HG02840 (cell line): ENCODE measurements around the gene EXOC6B.

Source experiments
- ATAC-seq: cut with Tn5 transposase; IDR thresholded peaks from one replicate; pipeline ENCODE4 v1.9.1; 2021; ENCODE audit warnings: mild to moderate bottlenecking, moderate library complexity, moderate number of reproducible peaks; ENCODE audit not compliant: unreplicated experiment, low FRiP score

The EXOC6B gene

DNA sequence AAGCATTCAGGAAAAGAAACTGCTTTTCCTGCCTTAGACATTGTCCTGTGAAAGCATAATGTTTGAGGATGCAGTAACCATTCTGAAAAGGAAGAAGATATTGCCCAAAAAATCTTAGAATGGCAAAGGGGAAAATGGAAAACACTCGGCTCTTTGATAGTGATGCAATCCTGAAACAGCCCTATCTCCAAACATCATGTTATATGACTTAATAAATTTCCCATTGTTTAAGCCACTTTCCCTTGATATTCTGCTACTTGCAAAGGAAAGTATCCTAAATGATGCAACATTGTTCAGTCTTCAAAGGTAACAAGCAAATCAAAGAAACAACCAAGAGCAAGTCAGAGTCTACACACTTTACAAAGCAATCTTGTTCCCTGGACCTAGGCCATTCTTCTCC lies 78.5 kb downstream of the EXOC6B start:
- no peak for ATAC-seq

DNA sequence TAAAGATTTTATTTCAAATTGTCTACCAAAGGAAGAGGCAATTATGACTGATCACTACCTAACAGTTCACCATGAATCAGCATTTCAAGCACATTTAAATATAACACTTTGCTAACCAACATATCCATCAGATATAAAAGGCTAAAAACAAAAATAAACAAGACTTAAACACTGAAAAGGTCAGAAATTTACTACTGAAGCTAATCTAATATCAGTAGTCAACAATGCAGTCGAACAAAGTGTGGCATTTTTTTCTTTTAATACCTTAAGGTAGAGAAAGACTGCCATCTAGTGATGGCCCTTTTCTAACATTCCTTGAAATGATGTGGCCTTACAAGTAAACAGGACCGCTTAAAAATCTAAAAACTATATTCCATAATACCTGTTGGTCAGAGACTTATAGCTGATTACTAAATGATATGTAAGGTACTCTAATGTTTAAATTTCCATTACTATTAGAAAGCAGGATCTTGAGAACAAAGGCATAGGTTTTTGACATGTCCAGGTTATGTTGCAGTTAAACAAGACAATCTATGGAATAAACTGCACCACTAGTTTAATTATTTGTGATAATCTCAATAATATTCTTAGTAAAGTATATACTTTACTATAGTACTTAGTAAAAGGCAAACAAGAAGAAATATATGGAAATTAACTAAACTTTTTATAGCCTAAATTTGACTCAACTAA lies 80.0 kb downstream of the EXOC6B start:
- no peak for ATAC-seq

DNA sequence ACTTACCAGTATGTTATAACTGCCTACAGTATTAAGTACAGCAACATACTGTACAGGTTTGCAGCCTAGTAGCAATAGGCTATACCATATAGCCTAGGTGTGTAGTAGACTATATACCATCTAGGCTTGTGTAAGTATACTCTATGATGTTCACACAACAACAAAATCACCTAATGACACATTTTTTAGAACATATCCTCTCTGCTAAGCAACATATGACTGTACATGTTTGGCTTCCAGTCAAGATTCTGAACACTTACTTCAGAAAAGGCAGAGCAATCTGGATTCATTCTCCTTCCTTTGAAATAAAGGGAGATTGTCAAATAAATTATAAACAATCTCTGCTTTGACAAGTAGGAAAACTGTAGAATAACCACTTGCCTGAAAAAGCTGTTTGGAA lies 81.8 kb downstream of the EXOC6B start:
- ATAC-seq, result no peak

DNA sequence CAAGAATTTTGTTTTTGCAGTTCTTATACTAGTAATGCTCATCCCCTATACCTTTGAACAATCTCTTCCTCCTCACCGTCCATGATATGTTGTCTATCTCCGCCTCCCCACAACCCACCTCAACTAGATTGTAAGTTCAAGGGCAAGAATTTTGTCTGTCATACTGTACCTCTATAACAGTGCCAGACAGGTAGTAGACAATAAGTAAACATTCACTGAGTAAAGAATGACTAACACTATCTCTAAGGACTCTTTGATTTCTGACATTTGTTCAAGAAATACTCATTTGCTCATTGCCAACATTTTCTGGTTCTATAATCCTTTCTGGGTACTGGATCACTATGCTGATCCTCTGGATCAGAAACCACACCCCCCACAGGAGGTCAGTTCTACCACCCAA lies 82.4 kb downstream of the EXOC6B start:
- no peak for ATAC-seq

DNA sequence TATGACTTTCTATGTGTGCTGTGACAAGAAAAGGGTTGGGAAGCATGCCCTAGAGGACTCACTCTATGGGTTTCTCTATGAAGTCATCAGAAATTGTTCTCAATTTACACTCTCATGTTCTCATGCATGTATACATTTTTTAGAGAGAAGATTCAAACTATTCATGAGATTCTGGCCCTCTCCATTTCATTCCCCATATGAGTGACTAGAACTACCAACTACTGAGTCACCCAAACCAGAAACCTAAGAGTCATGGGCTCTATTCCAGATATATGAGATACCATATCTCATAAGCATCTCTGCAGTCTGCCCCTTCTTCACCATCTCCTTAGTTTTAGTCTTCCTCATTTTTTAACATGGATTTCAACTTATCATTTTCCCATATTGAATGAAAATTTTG lies 87.7 kb downstream of the EXOC6B start:
- no peak for ATAC-seq

DNA sequence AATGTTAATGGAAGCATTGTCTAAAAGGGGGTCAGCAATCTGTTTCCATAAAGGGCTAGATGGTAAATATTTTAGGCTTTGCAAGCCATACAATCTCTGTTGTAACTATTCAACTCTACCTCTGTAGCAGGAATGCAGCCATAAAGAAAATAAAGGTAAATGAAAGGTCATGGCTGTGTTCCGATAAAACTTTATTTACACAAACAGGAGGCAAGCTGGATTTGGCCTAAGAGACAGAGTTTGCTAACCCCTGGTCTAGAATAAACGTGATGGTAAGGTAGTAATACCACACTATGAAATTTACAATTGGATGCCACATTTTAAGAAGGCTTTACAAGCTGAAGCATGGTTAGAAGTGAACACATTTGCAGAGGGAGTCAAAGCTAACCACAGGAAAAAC lies 91.4 kb downstream of the EXOC6B start:
- ATAC-seq, result no peak

DNA sequence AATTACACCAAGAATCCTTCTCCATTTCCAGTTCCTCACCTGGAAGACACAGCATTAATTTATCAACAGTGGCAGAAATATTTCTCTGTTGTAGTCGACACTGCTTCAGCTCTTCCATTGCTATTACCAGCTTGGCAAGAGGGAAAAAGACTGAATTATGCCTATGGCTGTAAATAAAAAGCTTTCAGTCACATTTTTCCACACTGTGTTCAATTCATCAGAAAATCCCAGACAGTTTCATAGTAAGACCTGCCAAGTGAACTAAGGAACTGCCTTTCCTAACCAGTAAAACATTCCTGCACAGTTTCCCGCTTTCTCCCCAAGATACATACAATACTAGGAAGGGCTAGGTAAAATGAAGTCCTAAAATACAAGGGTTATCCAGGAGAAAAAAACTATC lies 94.7 kb downstream of the EXOC6B start:
- no peak for ATAC-seq

DNA sequence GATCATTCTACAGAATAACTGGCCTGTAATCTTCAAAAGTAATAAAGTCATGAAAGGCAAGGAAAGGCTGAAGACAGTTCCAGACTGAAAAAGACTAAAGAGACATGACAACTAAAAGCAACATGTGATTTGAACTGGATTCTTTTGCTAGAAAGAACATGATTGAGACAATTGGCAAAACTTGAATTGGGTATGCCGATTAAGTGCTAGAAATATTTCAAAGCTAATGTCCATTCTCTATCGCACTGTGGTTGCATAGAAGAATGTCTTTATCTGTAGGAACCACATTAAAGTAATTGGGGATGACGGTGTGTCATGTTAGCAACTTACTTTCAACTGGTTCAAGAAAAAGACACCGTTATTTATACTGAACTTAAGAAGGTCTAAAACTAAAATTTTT lies 98.5 kb downstream of the EXOC6B start:
- ATAC-seq, result no peak

DNA sequence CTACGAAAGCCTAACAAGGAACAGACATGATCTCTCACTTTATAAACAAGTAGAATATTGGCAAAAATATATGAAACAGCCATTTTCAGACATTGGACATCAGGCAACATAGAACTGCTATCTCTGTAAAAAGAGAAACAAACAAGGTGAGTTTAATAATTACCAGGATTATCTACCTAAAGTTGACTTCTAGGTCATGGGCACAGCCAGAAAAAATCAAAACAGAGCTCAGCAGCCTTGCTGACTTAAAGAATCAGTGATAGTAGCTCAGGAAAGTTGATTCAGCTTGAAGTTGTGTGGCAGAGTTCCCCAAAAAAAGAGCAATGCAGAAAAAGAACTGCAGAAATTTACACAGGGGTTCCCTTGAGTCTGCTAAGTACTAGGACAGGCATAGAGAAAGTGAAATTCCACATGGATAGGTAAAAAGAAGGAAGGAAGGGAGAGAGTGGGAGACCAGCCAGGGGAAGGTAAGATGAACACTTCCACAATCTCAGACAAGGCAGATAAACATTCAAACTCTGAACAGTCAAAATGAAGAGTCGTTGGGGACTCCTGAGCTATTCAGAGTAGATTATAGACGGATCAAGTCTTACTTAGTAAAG lies 102.0 kb downstream of the EXOC6B start:
- no peak for ATAC-seq

DNA sequence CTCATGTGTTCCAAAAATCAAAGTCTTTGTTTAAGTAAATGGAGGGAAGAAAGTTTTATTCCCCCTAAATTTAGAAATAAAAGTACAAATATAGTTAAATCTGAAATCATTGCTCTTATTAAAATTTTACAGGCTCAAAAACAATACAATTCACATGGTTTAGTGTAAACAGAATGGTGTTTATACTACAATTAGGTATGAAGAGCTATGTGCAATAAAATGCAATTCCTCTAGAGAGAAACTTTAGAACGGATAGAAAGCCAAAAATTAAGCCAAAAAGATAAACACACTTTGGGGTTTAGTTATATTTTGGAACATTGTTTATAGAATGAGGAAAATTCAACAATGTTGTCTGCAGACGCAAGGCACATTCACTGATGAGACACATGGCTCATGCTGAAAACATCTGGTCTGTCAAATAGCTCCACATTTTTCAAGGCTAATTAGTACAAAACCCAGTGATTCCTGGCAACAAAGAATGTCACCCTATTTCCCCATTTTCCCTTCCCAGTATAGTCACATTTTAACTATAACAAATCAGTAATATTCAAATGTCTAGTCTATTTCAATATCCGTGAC lies 103.3 kb downstream of the EXOC6B start:
- no peak for ATAC-seq

DNA sequence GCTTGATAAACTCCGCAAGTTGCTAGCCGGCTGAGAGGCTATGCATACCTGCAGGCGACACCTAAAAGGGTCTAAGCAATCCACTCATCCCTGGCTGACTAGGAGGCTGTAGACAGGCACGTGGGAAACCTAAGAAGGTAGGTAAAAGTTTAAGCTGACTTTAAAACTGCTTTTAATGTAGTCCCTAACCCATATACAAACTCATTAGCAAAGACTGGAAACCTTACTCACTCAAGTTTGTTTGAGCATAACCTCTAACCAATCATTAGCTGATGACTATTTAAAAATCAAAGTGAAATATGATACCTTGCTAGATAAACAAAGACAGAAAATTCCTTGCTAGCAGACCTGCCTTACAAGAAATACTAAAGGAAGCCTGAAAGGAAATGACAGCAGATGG lies 106.4 kb downstream of the EXOC6B start:
- no peak for ATAC-seq

DNA sequence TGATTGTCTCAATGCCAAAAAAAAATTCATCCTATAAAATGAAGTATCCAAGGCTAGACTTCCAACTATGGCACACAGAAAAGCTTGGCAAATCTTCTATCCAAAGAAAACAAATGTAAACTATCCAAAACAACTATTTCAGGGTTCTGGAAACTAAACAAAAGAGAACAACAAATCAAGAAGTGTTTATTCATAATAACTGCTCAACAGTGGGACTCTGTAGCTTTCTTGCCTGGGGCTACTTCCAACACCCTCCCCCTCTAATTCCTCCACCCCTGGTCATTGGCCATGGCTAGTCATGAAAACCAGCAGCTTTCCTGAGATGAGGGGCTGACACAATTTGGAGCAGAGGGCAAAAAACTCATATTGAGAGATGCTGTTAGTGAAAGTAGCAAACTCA lies 107.0 kb downstream of the EXOC6B start:
- no peak for ATAC-seq

DNA sequence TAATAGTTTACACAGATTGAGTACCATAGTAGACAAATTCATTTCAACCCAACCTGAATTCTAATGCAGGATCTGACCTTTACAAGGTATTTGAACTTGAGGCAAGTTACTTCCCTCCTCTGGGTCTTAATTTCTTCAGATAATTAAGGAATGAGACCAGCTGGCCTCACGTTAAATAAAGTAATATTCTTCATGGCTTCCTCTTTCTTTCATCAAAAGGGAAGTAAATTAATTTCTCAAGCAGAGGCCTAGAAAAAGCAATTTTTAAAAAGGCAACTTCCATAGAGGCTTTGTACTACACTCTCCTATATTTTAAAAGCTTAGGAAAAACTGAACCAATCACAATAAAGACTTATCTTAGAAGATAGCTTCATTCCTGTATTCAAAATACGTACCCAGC lies 109.2 kb downstream of the EXOC6B start:
- no peak for ATAC-seq

DNA sequence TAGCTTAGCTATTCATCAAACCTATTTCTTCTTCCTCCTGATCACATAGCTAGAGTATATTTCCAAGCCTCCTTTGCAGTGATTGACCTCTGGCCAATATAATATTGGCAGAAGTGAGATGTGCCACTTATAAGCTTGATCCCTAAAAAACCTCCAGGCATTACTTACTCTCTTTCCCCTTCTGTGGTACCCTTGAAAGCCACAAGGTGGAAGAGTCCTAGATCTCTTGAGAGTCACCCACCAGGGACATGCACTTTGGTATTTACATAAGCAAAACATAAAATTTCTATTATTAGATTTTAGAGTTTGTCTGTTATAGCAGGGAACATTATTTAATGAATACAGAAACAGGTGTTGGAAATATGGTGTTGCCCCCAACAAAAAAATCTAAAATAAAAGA lies 112.0 kb downstream of the EXOC6B start:
- ATAC-seq, result no peak

DNA sequence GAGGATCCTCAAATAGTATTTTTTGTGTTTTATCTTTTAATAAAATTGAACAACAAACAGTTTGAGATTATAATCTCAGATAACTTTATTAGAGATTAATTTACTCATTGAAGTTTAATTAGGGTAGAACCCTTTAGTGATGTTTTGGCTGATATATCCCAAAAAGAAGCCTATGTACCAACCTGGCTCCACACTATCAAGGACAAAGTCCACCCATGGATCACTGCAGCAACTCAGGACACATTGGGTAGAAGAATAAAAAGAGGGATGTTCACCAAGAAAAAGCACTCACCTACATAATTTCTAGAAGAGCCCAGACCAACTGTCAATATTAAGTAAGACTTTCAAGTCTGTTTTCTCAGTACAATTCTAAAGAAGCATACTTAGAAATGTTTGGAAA lies 112.9 kb downstream of the EXOC6B start:
- ATAC-seq, result no peak

DNA sequence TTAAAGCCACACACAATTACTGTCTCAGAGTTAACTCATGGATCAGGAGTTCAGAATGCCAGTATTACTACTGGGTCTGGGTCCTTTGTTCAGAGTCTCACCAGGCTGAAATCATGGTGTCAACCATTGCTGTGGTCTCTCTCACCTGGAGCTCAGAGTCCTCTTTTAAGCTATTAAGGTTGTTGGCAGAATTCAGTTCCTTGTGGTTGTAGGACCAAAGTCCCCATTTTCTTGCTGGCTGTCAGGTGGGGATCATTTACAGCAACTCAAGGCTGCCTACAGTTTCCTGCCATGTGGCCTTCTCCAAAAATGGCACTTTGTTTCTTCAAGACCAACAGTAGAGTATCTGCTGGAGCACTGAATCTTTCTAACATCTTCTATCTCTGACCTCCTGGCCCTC lies 113.5 kb downstream of the EXOC6B start:
- ATAC-seq, result no peak

DNA sequence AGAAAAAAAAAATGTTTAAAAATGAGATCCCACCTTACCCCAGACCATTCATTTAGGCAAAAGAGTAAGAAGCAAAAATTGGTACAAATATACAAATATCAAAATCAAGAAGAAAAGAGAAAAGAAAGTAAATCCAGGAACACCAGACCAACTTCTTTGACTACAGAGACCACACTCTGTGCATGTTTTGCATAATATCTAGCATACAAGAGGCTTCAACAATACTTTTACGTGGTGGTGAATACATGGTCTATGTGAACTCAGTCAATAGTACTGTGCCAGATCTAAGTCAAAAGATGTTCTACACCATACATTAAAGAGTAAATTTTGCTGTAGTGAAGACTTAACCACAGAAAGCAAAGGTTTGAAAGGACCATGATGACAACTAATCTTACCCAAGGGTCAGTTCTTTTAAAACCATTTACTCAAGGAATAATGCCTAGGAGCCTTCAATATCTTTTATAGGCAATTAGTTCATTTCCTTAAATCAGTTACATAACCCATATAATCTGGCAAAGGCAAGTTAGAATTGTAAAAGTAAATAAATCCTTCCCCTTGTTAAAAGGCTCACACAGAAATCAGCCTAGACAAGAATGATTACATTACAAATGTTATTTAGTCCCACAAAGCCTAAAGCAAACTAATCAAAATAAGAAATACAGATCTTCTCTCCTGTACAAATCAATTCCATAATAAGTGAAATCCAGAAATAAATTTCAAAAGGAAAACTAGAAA lies 115.2 kb downstream of the EXOC6B start:
- no peak for ATAC-seq

DNA sequence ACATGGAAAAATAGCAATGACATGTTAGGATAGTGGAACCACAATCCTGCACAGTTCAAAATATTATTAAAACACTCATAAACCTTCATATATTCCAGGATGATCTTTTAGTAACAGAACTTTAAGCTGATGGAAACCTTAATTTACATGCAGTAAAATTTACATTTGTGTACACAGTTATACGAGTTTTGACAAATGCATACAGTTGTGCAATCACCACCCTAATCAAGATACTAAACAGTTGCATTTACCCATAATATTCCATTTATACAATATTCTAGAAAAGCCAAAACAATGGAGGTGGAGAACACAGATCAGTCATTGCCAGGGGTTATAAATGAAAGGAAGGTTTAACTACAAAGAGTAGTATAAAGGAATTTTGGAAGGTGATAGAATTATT lies 117.6 kb downstream of the EXOC6B start:
- ATAC-seq, result no peak

DNA sequence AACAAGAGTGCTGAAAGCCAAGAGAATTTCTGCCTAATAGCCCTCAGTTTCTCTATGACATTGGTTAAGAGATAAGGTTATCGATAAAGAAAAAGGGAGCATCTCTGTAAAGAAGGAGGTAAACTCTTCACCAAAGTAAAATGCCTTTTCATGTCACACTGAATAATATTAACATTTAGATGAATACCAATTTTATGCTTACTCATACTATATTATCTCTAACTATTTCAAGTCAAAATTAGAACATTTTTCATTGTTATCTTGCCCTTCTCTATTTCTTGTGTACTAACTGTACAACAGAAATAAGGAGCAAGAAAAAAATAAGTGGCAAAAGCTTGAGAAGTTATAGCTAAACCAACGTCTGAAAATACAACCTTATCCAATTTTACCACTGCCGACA lies 127.5 kb downstream of the EXOC6B start:
- no peak for ATAC-seq

DNA sequence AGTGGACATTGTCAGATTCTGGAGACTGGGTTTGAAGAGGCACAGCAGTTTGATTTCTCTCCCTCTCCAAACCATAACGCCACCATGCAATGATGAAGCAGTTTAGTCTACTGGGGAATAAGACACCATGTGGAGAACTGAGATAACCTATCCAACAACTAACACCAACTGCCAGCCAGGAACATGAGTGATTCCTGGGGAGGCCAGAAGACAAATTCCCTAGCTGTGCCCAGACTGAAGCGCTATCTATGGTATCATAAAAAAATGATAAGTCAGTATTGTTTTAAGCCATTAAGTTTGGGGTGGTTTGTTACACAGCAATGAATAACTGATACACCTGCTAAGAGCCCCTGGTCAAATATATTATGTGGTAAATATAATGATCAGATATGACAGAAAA lies 129.3 kb downstream of the EXOC6B start:
- ATAC-seq, result no peak

DNA sequence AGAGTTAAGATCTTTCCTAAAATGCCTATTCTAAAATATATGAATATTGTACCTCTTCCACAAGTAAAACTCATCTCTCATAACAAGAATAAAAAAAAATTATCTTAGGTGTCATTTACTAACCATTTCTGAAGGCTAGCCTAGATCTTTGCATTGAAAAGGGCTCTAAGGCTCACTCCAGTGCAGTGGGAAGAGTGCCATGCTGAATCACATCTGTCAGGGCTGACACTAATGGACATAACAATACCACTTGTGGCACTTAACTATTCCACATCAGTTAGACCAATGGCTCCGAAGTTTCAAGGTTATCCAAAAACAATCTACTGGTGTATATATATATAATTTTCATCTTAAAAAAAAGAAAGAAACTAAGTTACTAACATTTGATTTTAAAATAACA lies 130.2 kb downstream of the EXOC6B start:
- ATAC-seq, result no peak
